Activated naive CD4-positive, alpha-beta T cell (primary cell): ENCODE data around the gene CALML6.
A peak's percentile ranks its signal among the peaks of the same experiment; 100 is the strongest.
"Not testable (repeated sequence)": the region's sequence is repeated elsewhere in the genome, so short reads cannot be mapped to it uniquely, and the experiment has no call there.

Source experiments
- DNase-seq, 4 experiments: peaks; one replicate each; lab custom pipeline; 2025; lab: John Stamatoyannopoulos, UW

CALML6 gene, protein sequence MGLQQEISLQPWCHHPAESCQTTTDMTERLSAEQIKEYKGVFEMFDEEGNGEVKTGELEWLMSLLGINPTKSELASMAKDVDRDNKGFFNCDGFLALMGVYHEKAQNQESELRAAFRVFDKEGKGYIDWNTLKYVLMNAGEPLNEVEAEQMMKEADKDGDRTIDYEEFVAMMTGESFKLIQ

GRCh38 chr1:1914971-1915692, at the start of gene CALML6:
CALML6 (plus strand) TSS chr1:1915260; CDS start chr1:1915281, 21 bp downstream.
- no peak for DNase-seq

GRCh38 chr1:1867164-1867563, 47.9 kb upstream of the CALML6 start:
- DNase-seq = no peak

GRCh38 chr1:1869469-1869868, 45.6 kb upstream of the CALML6 start:
- DNase-seq = no peak

DNA sequence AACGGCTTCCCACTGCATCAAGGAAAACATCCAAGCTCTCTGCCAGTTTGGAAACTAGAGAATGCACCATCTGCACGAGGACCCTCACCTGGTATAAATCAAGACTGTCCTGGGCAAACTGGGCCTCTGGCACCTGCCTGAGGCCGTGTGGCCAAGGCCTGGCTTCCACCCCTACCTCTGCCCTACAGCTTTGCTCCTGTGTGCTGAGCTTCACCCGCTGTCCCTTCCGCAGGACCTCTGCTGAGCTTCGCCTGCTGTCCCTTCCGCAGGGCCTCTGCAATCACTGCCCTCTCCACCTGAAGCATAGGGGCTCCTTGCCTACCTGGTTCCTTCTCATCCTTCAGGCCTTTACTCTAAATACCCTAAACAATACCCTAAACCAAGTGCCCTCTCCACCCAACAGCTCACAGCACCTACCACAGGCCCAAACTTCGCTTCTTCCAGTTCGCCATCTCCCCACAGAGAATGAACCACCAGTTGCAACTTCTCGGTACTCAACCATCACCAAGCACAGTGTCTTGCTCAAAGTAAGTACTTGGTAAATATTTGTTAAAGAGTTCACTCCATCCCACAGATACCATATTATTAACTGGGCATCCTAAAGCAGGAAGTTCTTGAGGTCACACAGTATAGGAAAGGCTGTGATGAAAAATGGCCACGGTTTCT, 42.6 kb upstream of the CALML6 start:
- DNase-seq = no peak

DNA sequence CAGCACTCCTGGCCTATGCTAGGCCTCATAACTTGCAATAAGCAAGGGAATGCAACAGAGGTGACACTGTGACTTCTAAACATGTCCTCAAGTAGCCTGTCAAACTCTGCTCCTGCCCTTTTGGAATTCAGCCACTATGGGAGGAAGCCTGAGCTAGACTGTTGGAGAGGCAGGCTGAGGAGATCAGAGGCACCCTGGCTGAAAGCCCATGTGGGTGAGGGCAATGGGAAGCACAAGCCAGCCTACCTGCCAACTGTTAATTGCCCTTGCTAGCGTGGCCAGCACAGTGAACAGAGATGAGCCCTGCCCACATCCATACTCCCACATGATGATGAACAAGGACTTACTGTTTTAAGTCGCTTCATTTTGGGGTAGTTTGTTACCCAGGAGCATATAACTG, 41.9 kb upstream of the CALML6 start:
- no peak for DNase-seq

GRCh38 chr1:1874901-1875300, 40.2 kb upstream of the CALML6 start:
- no peak for DNase-seq

DNA sequence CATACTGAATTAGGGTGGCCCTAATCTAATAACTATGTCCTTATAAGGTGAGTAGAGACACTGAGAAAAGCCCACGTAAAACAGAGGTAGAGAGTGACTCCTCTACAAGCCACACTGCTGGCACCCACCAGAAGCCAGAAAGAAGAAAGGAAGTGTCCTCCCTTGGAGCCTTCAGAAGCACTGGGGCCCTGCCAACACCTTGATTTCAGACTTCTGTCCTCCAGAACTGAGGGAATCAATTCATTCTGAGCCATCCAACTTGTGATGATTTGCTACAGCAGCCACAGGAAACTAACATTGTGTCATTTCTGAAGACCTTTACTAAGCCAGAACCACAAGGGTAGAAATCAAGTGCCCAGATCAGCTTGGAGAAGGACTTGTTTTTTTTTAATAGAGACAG, 39.1 kb upstream of the CALML6 start:
- DNase-seq = no peak

DNA sequence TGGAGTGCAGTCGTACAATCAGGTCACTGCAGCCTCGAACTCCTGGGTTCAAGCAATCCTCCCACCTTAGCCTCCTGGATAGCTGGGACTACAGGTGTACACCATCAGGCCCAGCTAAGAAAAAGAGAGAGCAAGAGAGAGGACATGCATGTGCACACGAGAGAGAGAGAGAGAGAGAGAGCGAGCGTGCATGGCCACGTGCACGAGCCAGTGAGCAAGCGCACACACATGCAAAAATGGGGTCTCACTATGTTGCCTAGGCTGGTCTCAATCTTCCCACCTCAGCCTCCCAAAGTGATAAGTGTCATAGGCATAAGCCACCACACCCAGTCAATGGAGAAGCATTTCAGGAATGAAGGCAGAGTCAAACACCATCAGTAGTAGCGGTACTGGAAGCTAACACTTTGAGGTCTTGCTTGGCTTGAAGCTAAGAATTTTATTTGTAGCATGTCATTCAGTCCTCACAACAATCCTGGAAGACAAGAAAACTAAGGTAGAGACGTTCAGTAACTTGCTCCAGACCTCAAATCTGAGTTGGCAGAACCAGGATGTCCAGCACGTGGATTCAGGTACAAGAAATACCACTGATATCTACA, 38.6 kb upstream of the CALML6 start:
- no peak for DNase-seq

- DNase-seq = no peak
Measured at GRCh38 chr1:1877865-1878436, 37.1 kb upstream of the CALML6 start.

DNA sequence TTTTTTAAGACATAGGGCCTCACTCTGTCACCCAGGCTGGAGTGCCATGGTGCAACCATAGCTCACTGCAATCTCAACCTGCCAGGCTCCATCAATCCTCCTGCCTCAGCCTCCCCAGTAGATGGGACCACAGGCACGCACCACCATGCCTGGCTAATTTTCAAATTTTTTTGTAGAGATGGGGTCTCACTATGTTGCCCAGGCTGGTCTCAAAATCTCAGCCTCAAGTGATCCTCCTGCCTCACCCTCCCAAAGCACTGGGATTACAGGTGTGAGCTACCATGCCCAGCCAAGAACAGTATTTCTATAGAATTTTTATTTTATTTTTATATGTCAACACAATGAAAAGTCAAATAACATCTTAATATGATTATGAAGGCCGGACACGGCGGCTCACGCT, 35.1 kb upstream of the CALML6 start:
- DNase-seq = no peak

GRCh38 chr1:1880617-1881312, 34.3 kb upstream of the CALML6 start:
- DNase-seq = no peak

DNA sequence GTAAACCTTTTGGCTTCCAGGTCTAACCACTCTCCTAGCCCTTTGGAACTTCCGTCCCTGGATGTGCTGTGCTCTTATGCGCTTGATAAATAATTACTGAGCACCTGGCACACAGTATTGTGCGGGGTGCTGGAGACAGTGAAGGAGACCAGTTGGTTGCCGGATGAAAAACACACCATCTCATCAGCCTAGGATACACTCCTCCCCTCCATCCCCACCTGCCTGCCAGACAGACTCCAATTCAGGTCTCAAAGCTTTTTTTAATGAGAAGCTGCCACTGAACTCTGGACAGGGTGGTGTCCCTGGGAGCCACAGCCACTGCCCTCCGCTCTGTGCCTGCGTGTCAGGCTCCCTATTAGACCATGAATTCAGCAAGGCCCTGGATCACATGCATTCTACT, 33.3 kb upstream of the CALML6 start:
- no peak for DNase-seq

DNA sequence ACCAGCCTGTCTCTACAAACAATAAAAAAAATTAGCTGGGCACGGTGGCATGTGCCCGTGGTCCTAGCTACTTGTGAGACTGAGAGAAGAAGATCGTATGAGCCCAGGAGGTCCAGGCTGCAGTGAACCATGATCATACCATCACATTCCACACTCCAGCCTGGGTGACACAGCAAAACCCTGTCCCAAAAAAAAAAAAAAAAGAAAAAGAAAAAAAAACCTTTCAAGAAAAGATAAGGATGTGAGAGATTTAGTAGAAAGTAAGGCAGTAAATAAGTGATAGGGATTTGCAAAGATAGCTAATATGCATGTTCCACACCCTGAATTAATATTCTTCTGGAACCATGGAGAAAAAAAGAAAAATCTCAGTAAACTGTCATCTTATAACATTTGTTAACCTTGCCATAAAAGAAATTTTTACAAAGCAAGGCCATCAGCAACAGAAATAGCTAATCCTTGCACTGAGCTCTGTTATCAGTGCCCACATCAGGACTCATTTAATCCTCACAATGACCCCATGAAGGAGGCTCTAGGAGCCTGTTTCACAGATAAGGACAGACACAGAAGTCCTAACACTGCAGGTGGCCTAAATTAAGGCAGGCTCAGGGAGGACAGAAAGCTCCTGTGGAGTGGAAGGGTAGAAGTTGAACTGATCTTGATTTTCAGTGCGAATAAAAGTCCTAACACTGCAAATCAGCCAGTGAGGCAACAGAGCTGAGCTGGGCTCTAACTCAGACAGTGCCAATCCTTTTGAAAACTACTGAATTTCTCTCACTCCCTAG, 31.8 kb upstream of the CALML6 start:
- no peak for DNase-seq

- DNase-seq = not testable (repeated sequence)
Measured at GRCh38 chr1:1883890-1884289, 31.2 kb upstream of the CALML6 start.

DNA sequence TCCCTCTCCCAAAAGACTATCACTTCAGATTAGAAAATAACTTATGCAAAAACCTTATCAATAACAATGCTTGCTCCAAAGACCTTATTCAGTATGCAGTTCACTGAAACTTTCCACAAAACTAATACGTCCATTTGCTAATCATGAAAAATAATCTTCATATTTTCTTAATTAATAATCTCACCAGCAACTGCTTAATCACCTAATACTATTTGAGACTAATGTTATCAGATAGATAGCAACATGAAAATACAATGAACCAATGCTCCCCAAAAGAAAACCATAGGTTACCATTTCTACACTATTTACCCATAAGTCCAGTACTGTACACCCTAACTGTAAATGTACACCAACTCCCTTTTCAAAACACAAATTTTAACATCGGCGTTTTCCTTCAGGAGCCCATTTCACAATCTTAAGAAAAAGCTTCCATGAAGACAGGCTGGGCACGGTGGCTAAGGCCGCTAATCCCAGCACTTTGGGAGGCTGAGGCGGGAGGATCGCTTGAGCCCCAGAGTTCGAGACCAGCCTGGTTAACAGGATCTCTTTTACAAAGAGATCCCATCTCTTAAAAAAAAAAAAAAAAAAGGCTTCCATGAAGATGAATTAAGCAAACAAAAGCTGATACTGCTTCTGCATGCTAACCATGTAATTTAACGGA, 25.8 kb upstream of the CALML6 start:
- DNase-seq = no peak

GRCh38 chr1:1889847-1890505, 25.1 kb upstream of the CALML6 start:
- DNase-seq = no peak

GRCh38 chr1:1890506-1891348, 24.3 kb upstream of the CALML6 start, which contains the start of gene GNB1:
GNB1 (minus strand) TSS chr1:1891087; CDS start chr1:1825453, 65,634 bp downstream.
- peak; percentile 66 to 84 (median 78) for DNase-seq

- DNase-seq = peak; percentile 66 to 84 (median 78)
Measured at GRCh38 chr1:1891349-1892078, 23.5 kb upstream of the CALML6 start.
